H1 (cell line): ENCODE data around the gene TRIM60. TPM values are rescaled to one million over a fixed set of nuclear protein-coding genes. Genes with fewer than 3 reads are reported as not detected.

Experiments
- CTCF ChIA-PET: fragments of 300-600 bp; sonication (Branson Sonifier 250); formaldehyde crosslinking; loops from one replicate; lab custom pipeline; 2021; ENCODE audit not compliant: partially characterized antibody; lab: Charles Lee
- POLR2A ChIA-PET: fragments of 300-600 bp; sonication (Branson Sonifier 250); formaldehyde crosslinking; loops from one replicate; lab custom pipeline; 2021; ENCODE audit warnings: inconsistent platforms; ENCODE audit not compliant: partially characterized antibody; lab: Charles Lee
- DNase-seq, 2 experiments: peaks; one replicate each; pipeline versions ENCODE4 v3.0.0 to v3.0.0-alpha.2; 2010 to 2022; ENCODE audit warnings: low spot score in 2 of 2, low read depth in 1 of 2, mixed read lengths in 1 of 2
- FAIRE-seq: peaks from 2 replicates; lab custom pipeline; 2011; peaks lifted over from hg19 to GRCh38; lab: Jason Lieb, UNC
- H2AFZ ChIP-seq: 2 replicates; pipeline ENCODE4 v1.8.1; 2012; ENCODE audit warnings: low read length, inconsistent platforms
- H2AK5ac ChIP-seq: 2 replicates; pipeline ENCODE4 v1.6.1; 2013; ENCODE audit warnings: low read depth, low read length
- H2BK120ac ChIP-seq: replicated peaks from 2 replicates; pipeline ENCODE3; 2013; ENCODE audit warnings: low read depth, low read length, inconsistent platforms
- H2BK12ac ChIP-seq: 2 replicates; pipeline ENCODE4 v1.6.1; 2013; ENCODE audit warnings: low read depth, low read length
- H2BK15ac ChIP-seq: 2 replicates; pipeline ENCODE4 v1.6.1; 2013; ENCODE audit warnings: low read length
- H2BK20ac ChIP-seq: 2 replicates; pipeline ENCODE4 v1.6.1; 2013; ENCODE audit warnings: low read length
- H2BK5ac ChIP-seq: 2 replicates; pipeline ENCODE4 v1.6.1; 2013; ENCODE audit warnings: low read depth, low read length
- H3K14ac ChIP-seq: 2 replicates; pipeline ENCODE4 v1.6.1; 2013; ENCODE audit warnings: inconsistent platforms; ENCODE audit not compliant: insufficient read length
- H3K18ac ChIP-seq: 2 replicates; pipeline ENCODE4 v1.6.1; 2013; ENCODE audit warnings: low read length; ENCODE audit errors: extremely low read depth
- H3K23ac ChIP-seq: 2 replicates; pipeline ENCODE4 v1.6.1; 2013; ENCODE audit warnings: inconsistent platforms; ENCODE audit not compliant: insufficient read length
- H3K23me2 ChIP-seq: 2 replicates; pipeline ENCODE4 v1.6.1; 2013; ENCODE audit warnings: low read depth, low read length
- H3K27ac ChIP-seq: 2 replicates; pipeline ENCODE4 v1.6.1; 2011; ENCODE audit warnings: low read depth, low read length, inconsistent platforms
- H3K27me3 ChIP-seq, 4 experiments: replicated peaks in 1 of 4; 1 replicate in 1 of 4; 2 replicates in 3 of 4; pipeline versions ENCODE4 v1.6.1 to v1.8.1; 2011 to 2013; ENCODE audit warnings: low read length in 3 of 4, mild to moderate bottlenecking in 3 of 4, inconsistent platforms in 2 of 4, mixed read lengths in 2 of 4, moderate library complexity in 1 of 4; ENCODE audit not compliant: control insufficient read depth in 3 of 4, insufficient read depth in 3 of 4; ENCODE audit errors: extremely low read depth in 1 of 4
- H3K36me3 ChIP-seq, 4 experiments: 2 replicates each; pipeline versions ENCODE4 v1.6.1 to v1.8.1; 2011 to 2013; ENCODE audit warnings: mild to moderate bottlenecking in 4 of 4, low read length in 3 of 4, moderate library complexity in 2 of 4, control low read depth in 1 of 4, inconsistent platforms in 1 of 4; ENCODE audit not compliant: insufficient read depth in 4 of 4, control insufficient read depth in 2 of 4
- H3K4ac ChIP-seq: replicated peaks from 2 replicates; pipeline ENCODE3; 2013; ENCODE audit warnings: low read length, low read depth, mixed read lengths, inconsistent platforms; ENCODE audit not compliant: insufficient read length
- H3K4me1 ChIP-seq, 4 experiments: replicated peaks in 1 of 4; 1 replicate in 1 of 4; 2 replicates in 3 of 4; pipeline versions ENCODE4 v1.6.1 to v1.8.1; 2011 to 2013; ENCODE audit warnings: low read length in 3 of 4, inconsistent platforms in 2 of 4, mixed read lengths in 1 of 4; ENCODE audit not compliant: insufficient read depth in 4 of 4, control insufficient read depth in 3 of 4
- H3K4me2 ChIP-seq, 2 experiments: 2 replicates each; pipeline versions ENCODE4 v1.6.1 to v1.8.1; 2011 to 2013; ENCODE audit warnings: low read depth in 2 of 2, low read length in 2 of 2, control low read depth in 1 of 2, inconsistent platforms in 1 of 2, mild to moderate bottlenecking in 1 of 2; ENCODE audit not compliant: insufficient read depth in 1 of 2
- H3K4me3 ChIP-seq, 4 experiments: fragments of 200-600, 300-600 bp in 1 of 4; sonication (generic), shearing (Covaris generic), sonication (Bioruptor Twin) in 1 of 4; 2 replicates each; pipeline versions ENCODE4 v1.5.1 to v1.8.1; 2011 to 2016; ENCODE audit warnings: low read length in 4 of 4, low read depth in 3 of 4, control low read depth in 2 of 4, inconsistent platforms in 2 of 4, mild to moderate bottlenecking in 2 of 4, mixed read lengths in 1 of 4, moderate library complexity in 1 of 4; ENCODE audit not compliant: insufficient read depth in 2 of 4; ENCODE audit errors: extremely low read depth in 1 of 4
- H3K56ac ChIP-seq: replicated peaks from 2 replicates; pipeline ENCODE3; 2013; ENCODE audit warnings: low read depth, mild to moderate bottlenecking, mixed read lengths, low read length, inconsistent platforms; ENCODE audit not compliant: insufficient read length
- H3K79me1 ChIP-seq: 2 replicates; pipeline ENCODE4 v1.6.1; 2013; ENCODE audit warnings: low read depth, low read length, control low read depth
- H3K79me2 ChIP-seq, 2 experiments: 2 replicates each; pipeline versions ENCODE4 v1.6.1 to v1.8.1; 2012 to 2013; ENCODE audit warnings: low read length in 2 of 2, mild to moderate bottlenecking in 2 of 2, inconsistent platforms in 1 of 2; ENCODE audit not compliant: insufficient read depth in 2 of 2, control insufficient read depth in 1 of 2
- H3K9ac ChIP-seq, 4 experiments: replicated peaks in 1 of 4; 1 replicate in 1 of 4; 2 replicates in 3 of 4; pipeline versions ENCODE4 v1.6.1 to v1.8.1; 2011 to 2013; ENCODE audit warnings: low read depth in 3 of 4, low read length in 3 of 4, control low read depth in 2 of 4, mild to moderate bottlenecking in 2 of 4, moderate library complexity in 2 of 4, inconsistent platforms in 1 of 4; ENCODE audit errors: extremely low read depth in 1 of 4
- H3K9me3 ChIP-seq, 2 experiments: 2 replicates each; pipeline versions ENCODE4 v1.6.1 to v1.8.1; 2012 to 2013; ENCODE audit warnings: mild to moderate bottlenecking in 2 of 2, moderate library complexity in 2 of 2, control low read depth in 1 of 2, inconsistent platforms in 1 of 2, low read depth in 1 of 2, low read length in 1 of 2, mixed read lengths in 1 of 2; ENCODE audit not compliant: insufficient read depth in 2 of 2
- H4K20me1 ChIP-seq, 2 experiments: replicated peaks in 1 of 2; 2 replicates each; pipeline versions ENCODE3 to v1.8.1; 2011 to 2013; ENCODE audit warnings: inconsistent platforms in 2 of 2, low read length in 2 of 2, mild to moderate bottlenecking in 1 of 2; ENCODE audit not compliant: insufficient read depth in 2 of 2, control insufficient read depth in 1 of 2
- H4K5ac ChIP-seq: 2 replicates; pipeline ENCODE4 v1.6.1; 2013; ENCODE audit warnings: low read length, low read depth, mixed read lengths, inconsistent platforms; ENCODE audit not compliant: insufficient read length
- H4K8ac ChIP-seq: 2 replicates; pipeline ENCODE4 v1.8.0; 2013; ENCODE audit warnings: mild to moderate bottlenecking, moderate library complexity, low read length, inconsistent platforms; ENCODE audit not compliant: insufficient read depth; ENCODE audit errors: extremely low read depth
- H4K91ac ChIP-seq: replicated peaks from 2 replicates; pipeline ENCODE3; 2013; ENCODE audit warnings: low read length, mixed read lengths, inconsistent platforms; ENCODE audit not compliant: insufficient read length
- ASH2L ChIP-seq: fragments of 200-600, 300-600 bp; sonication (generic); IDR thresholded peaks from one replicate; pipeline ENCODE4 v1.7.1; 2017; ENCODE audit warnings: low read length
- ATF3 ChIP-seq: IDR thresholded peaks from 2 replicates; pipeline ENCODE4 v1.6.1; 2011; ENCODE audit warnings: low read depth, mild to moderate bottlenecking, low read length; ENCODE audit not compliant: insufficient read depth
- BRCA1 ChIP-seq: IDR thresholded peaks from 2 replicates; pipeline ENCODE4 v1.6.1; 2012; ENCODE audit warnings: low read depth, low read length, improper control_type of control experiment
- CBX5 ChIP-seq: fragments of 300-800, 300-1000 bp; sonication (generic); IDR thresholded peaks from 2 replicates; pipeline ENCODE4 v1.7.1; 2016; ENCODE audit warnings: antibody characterized with exemption, low read length, low read depth
- CBX8 ChIP-seq: fragments of 300-800, 300-1000 bp; sonication (generic); IDR thresholded peaks from 2 replicates; pipeline ENCODE4 v1.7.1; 2016; ENCODE audit warnings: low read depth, low read length, borderline replicate concordance
- CHD2 ChIP-seq: IDR thresholded peaks from 2 replicates; pipeline ENCODE4 v1.6.1; 2012; ENCODE audit warnings: low read length, improper control_type of control experiment
- KDM1A ChIP-seq: fragments of 200-600, 300-600 bp; sonication (generic); IDR thresholded peaks from 2 replicates; pipeline ENCODE4 v1.7.1; 2016; ENCODE audit warnings: mild to moderate bottlenecking, low read length, borderline replicate concordance
- KDM5A ChIP-seq: fragments of 200-600 bp; IDR thresholded peaks from 2 replicates; pipeline ENCODE4 v1.7.1; 2012; ENCODE audit warnings: mild to moderate bottlenecking, low read length, inconsistent platforms, mixed read lengths
- MAFK ChIP-seq: IDR thresholded peaks from 2 replicates; pipeline ENCODE4 v1.6.1; 2012; ENCODE audit warnings: low read depth, mild to moderate bottlenecking, improper control_type of control experiment, low read length
- TCF12 ChIP-seq: IDR thresholded peaks from 2 replicates; pipeline ENCODE4 v1.6.1; 2011; ENCODE audit warnings: low read depth, mild to moderate bottlenecking, low read length
- ZNF274 ChIP-seq: IDR thresholded peaks from 2 replicates; pipeline ENCODE4 v1.7.0; 2012; ENCODE audit warnings: low read length, borderline replicate concordance; ENCODE audit errors: extremely low read depth
- WGBS, 2 experiments: shearing (Covaris generic) in 1 of 2; methylation state at CpG; one replicate each; pipeline versions ENCODE4 v1.1.6 to v1.1.7; 2013 to 2015; ENCODE audit warnings: low lambda C conversion rate in 2 of 2, mixed read lengths in 2 of 2, inconsistent platforms in 1 of 2, low coverage in 1 of 2, missing lambda C conversion rate in 1 of 2; ENCODE audit not compliant: insufficient replicate concordance in 2 of 2, insufficient coverage in 1 of 2, insufficient read length in 1 of 2; ENCODE audit errors: extremely low coverage in 1 of 2, missing lambda C conversion rate in 1 of 2; 5-methylcytosine and 5-hydroxymethylcytosine counted together
- polyA plus RNA-seq, 7 experiments: library from polyadenylated mRNA; depleted of rRNA in 3 of 7; stranded (reverse) in 5 of 7; unstranded in 2 of 7; fragments of >200 nt in 5 of 7; fragments of 200-250 nt in 2 of 7; gene quantifications; 1 replicate in 5 of 7; 2 replicates in 1 of 7; 4 replicates in 1 of 7; pipeline versions ENCODE4 v1.2.1 to v1.2.3, GENCODE V29; 2011 to 2013; ENCODE audit warnings: missing spikeins in 2 of 7, mixed read lengths in 2 of 7
- total RNA-seq: library from RNA; stranded (reverse); fragmentation: NEBNext Ultra II Directional; extraction: Animal tissue kit (Norgen Biotek cat#: 25700); gene quantifications from 2 replicates; pipeline ENCODE4 v1.2.1, GENCODE V29; 2021

TRIM60 gene
- total and polyA plus RNA-seq, 2 of the 8 experiments (the other 6 are each of a cell fraction or from before 2014, with no cell fraction given): not detected

GRCh38 chr4:165055601-165056000, 23.8 kb downstream of the TRIM60 start:
- no peaks in the 10 kb centered on the region for H4K20me1 ChIP-seq
- H3K36me3 ChIP-seq: no peaks in the 10 kb centered on the region
- H3K9ac ChIP-seq: no peak overlapping the region
- no peak overlapping the region for H2BK5ac ChIP-seq
- H2BK120ac ChIP-seq: no peak overlapping the region
- no peak overlapping the region for H2AFZ ChIP-seq
- no peak overlapping the region for H2BK15ac ChIP-seq
- H4K91ac ChIP-seq: no peak overlapping the region
- H4K5ac ChIP-seq: no peak overlapping the region
- H3K4me3 ChIP-seq: no peak overlapping the region
- CTCF ChIA-PET: interaction anchor here (0.7 to 1.0 kb wide), 2 partner anchors 82 to 537 kb away, joined by 3 read pairs; no protein-coding TSS in a partner anchor
- no peak overlapping the region for H3K23ac ChIP-seq
- no peak overlapping the region for H2AK5ac ChIP-seq
- no peak overlapping the region for H3K18ac ChIP-seq
- no peak overlapping the region for H3K4me2 ChIP-seq
- no peak overlapping the region for H2BK20ac ChIP-seq
- H3K23me2 ChIP-seq: no peaks in the 10 kb centered on the region
- H4K8ac ChIP-seq: no peak overlapping the region
- DNase-seq: no peak
- H3K79me1 ChIP-seq: no peaks in the 10 kb centered on the region; the same call in 1 of the 2 replicates
- whole genome bisulfite sequencing, 2 experiments: 93% methylated on average over 8 of the region's 9 CpGs; no CpG with 5 or more reads in 1 of the 2 experiments
- no peaks in the 10 kb centered on the region for H3K79me2 ChIP-seq
- no peak overlapping the region for H3K56ac ChIP-seq
- no peaks in the 10 kb centered on the region for H3K4me1 ChIP-seq
- H3K14ac ChIP-seq: no peak overlapping the region
- TF ChIP-seq CBX8 (no peak), ASH2L (no peak), KDM1A (no peak), CHD2 (no peak), TCF12 (no peak), CBX5 (no peak), ZNF274 (no peak), MAFK (no peak), BRCA1 (no peak), KDM5A (no peak), ATF3 (no peak)
- POLR2A ChIA-PET: no interaction called here
- FAIRE-seq: no peak
- H3K27me3 ChIP-seq: no peaks in the 10 kb centered on the region
- H2BK12ac ChIP-seq: no peak overlapping the region
- no peak overlapping the region for H3K4ac ChIP-seq
- H3K9me3 ChIP-seq: no peaks in the 10 kb centered on the region
- no peak overlapping the region for H3K27ac ChIP-seq
